ENCODE data around the gene CCNQ.

CCNQ gene

GRCh38 chrX:153572601-153573000 lies 26.3 kb downstream of the CCNQ start:
- H3K79me2 ChIP-seq (ENCODE audit: low read length), result no peaks in the 10 kb centered on the region
- no peaks in the 10 kb centered on the region for H3K4me1 ChIP-seq (ENCODE audit: low read length)
- no peak overlapping the region for H2AFZ ChIP-seq (ENCODE audit: low read length)
- H3K4me2 ChIP-seq (ENCODE audit: low read depth, low read length), result no peak overlapping the region
- H3K9ac ChIP-seq (ENCODE audit: low read length), result no peak overlapping the region
- H3K27me3 ChIP-seq (replicated peaks; ENCODE audit: insufficient read depth, low read length), result peaks cover 26% of the 10 kb centered on the region
- no peaks in the 10 kb centered on the region for H3K9me2 ChIP-seq (replicated peaks; ENCODE audit: insufficient read depth, low read length)
- H3K4me3 ChIP-seq (ENCODE audit: low read length), result no peak overlapping the region
- no peaks in the 10 kb centered on the region for H4K20me1 ChIP-seq (ENCODE audit: insufficient read depth, low read length)
- H3K27ac ChIP-seq (ENCODE audit: low read length), result no peak overlapping the region
- TF ChIP-seq EZH2phosphoT487 (IDR thresholded peaks at IDR 0.05; ENCODE audit: low read length) (no peak), CTCF (IDR thresholded peaks at IDR 0.05; ENCODE audit: low read length) (no peak), EZH2 (optimal IDR thresholded peaks at IDR 0.05; ENCODE audit: low read depth, low read length) (no peak)
- no peak for DNase-seq
- H3F3A ChIP-seq (ENCODE audit: insufficient read depth, low read length), result no peaks in the 10 kb centered on the region
- H3K9me3 ChIP-seq (replicated peaks; ENCODE audit: insufficient read depth, low read length), result no peaks in the 10 kb centered on the region
- H3K36me3 ChIP-seq (replicated peaks; ENCODE audit: insufficient read depth, low read length), result no peaks in the 10 kb centered on the region

GRCh38 chrX:153571534-153571908 lies 27.4 kb downstream of the CCNQ start:
- no peak overlapping the region for H3K9ac ChIP-seq (ENCODE audit: low read length)
- no peak overlapping the region for H3K4me2 ChIP-seq (ENCODE audit: low read depth, low read length)
- no peaks in the 10 kb centered on the region for H3K9me2 ChIP-seq (replicated peaks; ENCODE audit: insufficient read depth, low read length)
- H3K36me3 ChIP-seq (replicated peaks; ENCODE audit: insufficient read depth, low read length), result no peaks in the 10 kb centered on the region
- H3K27me3 ChIP-seq (replicated peaks; ENCODE audit: insufficient read depth, low read length), result peaks cover 26% of the 10 kb centered on the region
- H3K27ac ChIP-seq (ENCODE audit: low read length), result no peak overlapping the region
- no peaks in the 10 kb centered on the region for H3K4me1 ChIP-seq (ENCODE audit: low read length)
- TF ChIP-seq EZH2phosphoT487 (IDR thresholded peaks at IDR 0.05; ENCODE audit: low read length), result no peak
- no peak for TF ChIP-seq CTCF (IDR thresholded peaks at IDR 0.05; ENCODE audit: low read length)
- no peak for TF ChIP-seq EZH2 (optimal IDR thresholded peaks at IDR 0.05; ENCODE audit: low read depth, low read length)
- DNase-seq, result no peak
- no peaks in the 10 kb centered on the region for H3K79me2 ChIP-seq (ENCODE audit: low read length)
- no peak overlapping the region for H3K4me3 ChIP-seq (ENCODE audit: low read length)
- no peak overlapping the region for H2AFZ ChIP-seq (ENCODE audit: low read length)
- H3K9me3 ChIP-seq (replicated peaks; ENCODE audit: insufficient read depth, low read length), result no peaks in the 10 kb centered on the region
- no peaks in the 10 kb centered on the region for H4K20me1 ChIP-seq (ENCODE audit: insufficient read depth, low read length)
- H3F3A ChIP-seq (ENCODE audit: insufficient read depth, low read length), result no peaks in the 10 kb centered on the region

GRCh38 chrX:153569475-153569874 lies 29.5 kb downstream of the CCNQ start:
- H3K27me3 ChIP-seq (replicated peaks; ENCODE audit: insufficient read depth, low read length), result peaks cover 16% of the 10 kb centered on the region
- H2AFZ ChIP-seq (ENCODE audit: low read length), result no peak overlapping the region
- no peak overlapping the region for H3K9ac ChIP-seq (ENCODE audit: low read length)
- no peaks in the 10 kb centered on the region for H4K20me1 ChIP-seq (ENCODE audit: insufficient read depth, low read length)
- H3K4me2 ChIP-seq (ENCODE audit: low read depth, low read length), result no peak overlapping the region
- H3K4me3 ChIP-seq (ENCODE audit: low read length), result no peak overlapping the region
- no peak for DNase-seq
- no peaks in the 10 kb centered on the region for H3K79me2 ChIP-seq (ENCODE audit: low read length)
- H3K9me3 ChIP-seq (replicated peaks; ENCODE audit: insufficient read depth, low read length), result no peaks in the 10 kb centered on the region
- no peaks in the 10 kb centered on the region for H3F3A ChIP-seq (ENCODE audit: insufficient read depth, low read length)
- H3K4me1 ChIP-seq (ENCODE audit: low read length), result no peaks in the 10 kb centered on the region
- no peaks in the 10 kb centered on the region for H3K36me3 ChIP-seq (replicated peaks; ENCODE audit: insufficient read depth, low read length)
- no peak overlapping the region for H3K27ac ChIP-seq (ENCODE audit: low read length)
- H3K9me2 ChIP-seq (replicated peaks; ENCODE audit: insufficient read depth, low read length), result no peaks in the 10 kb centered on the region
- TF ChIP-seq EZH2phosphoT487 (IDR thresholded peaks at IDR 0.05; ENCODE audit: low read length) (no peak), EZH2 (optimal IDR thresholded peaks at IDR 0.05; ENCODE audit: low read depth, low read length) (no peak)

GRCh38 chrX:153568451-153569011 lies 30.4 kb downstream of the CCNQ start:
- Histone ChIP-seq H3K4me2 (ENCODE audit: low read depth, low read length) (no peak overlapping the region), H3K9me3 (replicated peaks; ENCODE audit: insufficient read depth, low read length) (no peaks in the 10 kb centered on the region), H2AFZ (ENCODE audit: low read length) (no peak overlapping the region), H3K9ac (ENCODE audit: low read length) (no peak overlapping the region), H3K79me2 (ENCODE audit: low read length) (no peaks in the 10 kb centered on the region), H3K4me3 (ENCODE audit: low read length) (no peak overlapping the region), H3K4me1 (ENCODE audit: low read length) (no peaks in the 10 kb centered on the region), H4K20me1 (ENCODE audit: insufficient read depth, low read length) (no peaks in the 10 kb centered on the region), H3K27ac (ENCODE audit: low read length) (no peak overlapping the region), H3K36me3 (replicated peaks; ENCODE audit: insufficient read depth, low read length) (no peaks in the 10 kb centered on the region), H3K27me3 (replicated peaks; ENCODE audit: insufficient read depth, low read length) (peaks cover 17% of the 10 kb centered on the region; the same call in 1 of the 2 replicates), H3K9me2 (replicated peaks; ENCODE audit: insufficient read depth, low read length) (no peaks in the 10 kb centered on the region), H3F3A (ENCODE audit: insufficient read depth, low read length) (no peaks in the 10 kb centered on the region)
- TF ChIP-seq EZH2 (optimal IDR thresholded peaks at IDR 0.05; ENCODE audit: low read depth, low read length) (no peak), CTCF (IDR thresholded peaks at IDR 0.05; ENCODE audit: low read length) (no peak), EZH2phosphoT487 (IDR thresholded peaks at IDR 0.05; ENCODE audit: low read length) (no peak)
- DNase-seq, result no peak

All from MM.1S (cell line).